ENCODE data around the gene MMP14.
"Not testable (repeated sequence)": the region's sequence is repeated elsewhere in the genome, so short reads cannot be mapped to it uniquely, and the experiment has no call there.

Gene MMP14

GRCh38 chr14:22842211-22843122, 6.1 kb downstream of the MMP14 start:
- no peak for DNase-seq (ENCODE audit: low spot score)

GRCh38 chr14:22843123-22843925, 6.9 kb downstream of the MMP14 start:
- DNase-seq (ENCODE audit: low spot score) = no peak

GRCh38 chr14:22844221-22845102, 8.1 kb downstream of the MMP14 start:
- no peak for DNase-seq (ENCODE audit: low spot score)

- no peak for DNase-seq (ENCODE audit: low spot score)
Measured at GRCh38 chr14:22845103-22845394, 8.7 kb downstream of the MMP14 start.

DNA sequence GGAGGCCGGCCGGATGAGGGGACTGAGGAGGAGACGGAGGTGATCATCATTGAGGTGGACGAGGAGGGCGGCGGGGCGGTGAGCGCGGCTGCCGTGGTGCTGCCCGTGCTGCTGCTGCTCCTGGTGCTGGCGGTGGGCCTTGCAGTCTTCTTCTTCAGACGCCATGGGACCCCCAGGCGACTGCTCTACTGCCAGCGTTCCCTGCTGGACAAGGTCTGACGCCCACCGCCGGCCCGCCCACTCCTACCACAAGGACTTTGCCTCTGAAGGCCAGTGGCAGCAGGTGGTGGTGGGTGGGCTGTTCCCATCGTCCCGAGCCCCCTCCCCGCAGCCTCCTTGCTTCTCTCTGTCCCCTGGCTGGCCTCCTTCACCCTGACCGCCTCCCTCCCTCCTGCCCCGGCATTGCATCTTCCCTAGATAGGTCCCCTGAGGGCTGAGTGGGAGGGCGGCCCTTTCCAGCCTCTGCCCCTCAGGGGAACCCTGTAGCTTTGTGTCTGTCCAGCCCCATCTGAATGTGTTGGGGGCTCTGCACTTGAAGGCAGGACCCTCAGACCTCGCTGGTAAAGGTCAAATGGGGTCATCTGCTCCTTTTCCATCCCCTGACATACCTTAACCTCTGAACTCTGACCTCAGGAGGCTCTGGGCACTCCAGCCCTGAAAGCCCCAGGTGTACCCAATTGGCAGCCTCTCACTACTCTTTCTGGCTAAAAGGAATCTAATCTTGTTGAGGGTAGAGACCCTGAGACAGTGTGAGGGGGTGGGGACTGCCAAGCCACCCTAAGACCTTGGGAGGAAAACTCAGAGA, 9.6 kb downstream of the MMP14 start:
- no peak for DNase-seq (ENCODE audit: low spot score)

DNA sequence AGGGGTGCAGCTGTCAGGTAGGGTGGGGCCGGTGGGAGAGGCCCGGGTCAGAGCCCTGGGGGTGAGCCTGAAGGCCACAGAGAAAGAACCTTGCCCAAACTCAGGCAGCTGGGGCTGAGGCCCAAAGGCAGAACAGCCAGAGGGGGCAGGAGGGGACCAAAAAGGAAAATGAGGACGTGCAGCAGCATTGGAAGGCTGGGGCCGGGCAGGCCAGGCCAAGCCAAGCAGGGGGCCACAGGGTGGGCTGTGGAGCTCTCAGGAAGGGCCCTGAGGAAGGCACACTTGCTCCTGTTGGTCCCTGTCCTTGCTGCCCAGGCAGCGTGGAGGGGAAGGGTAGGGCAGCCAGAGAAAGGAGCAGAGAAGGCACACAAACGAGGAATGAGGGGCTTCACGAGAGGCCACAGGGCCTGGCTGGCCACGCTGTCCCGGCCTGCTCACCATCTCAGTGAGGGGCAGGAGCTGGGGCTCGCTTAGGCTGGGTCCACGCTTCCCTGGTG, 10.5 kb downstream of the MMP14 start:
- no peak for DNase-seq (ENCODE audit: low spot score)

DNA sequence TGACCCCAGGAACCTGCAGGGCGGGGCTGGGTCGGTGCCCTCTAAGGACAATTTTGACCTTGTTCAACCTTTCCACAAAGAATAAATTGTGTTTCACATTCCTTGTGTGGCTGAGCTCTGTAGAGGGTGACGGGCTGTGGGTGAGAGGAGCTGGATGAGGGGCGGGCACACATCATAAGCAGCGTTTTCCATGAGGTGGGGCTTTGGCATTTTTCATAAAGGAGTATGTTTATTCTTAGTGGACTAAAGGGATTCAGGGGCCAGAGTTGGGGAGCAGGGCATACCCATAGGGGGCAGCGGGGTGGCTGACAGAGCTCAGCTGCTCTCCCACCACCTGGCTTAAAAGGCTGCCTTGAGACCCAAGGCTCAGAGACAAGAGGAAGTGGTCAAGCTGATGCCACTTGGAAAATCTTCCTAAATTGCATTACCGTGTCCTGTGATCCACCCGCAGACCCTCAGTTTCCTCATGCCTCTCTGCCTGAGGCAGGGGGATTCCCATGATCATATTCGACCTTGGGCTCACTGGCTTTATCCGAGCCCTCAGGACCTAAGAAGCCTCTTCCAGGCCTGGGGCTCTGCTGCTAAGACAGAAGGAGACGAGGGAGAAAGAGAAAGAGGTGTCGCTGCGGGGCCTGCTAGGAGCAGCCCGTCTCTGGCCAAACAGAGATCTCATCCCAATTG, 11.4 kb downstream of the MMP14 start:
- peak; percentile 37 for DNase-seq (ENCODE audit: low spot score)

- DNase-seq (ENCODE audit: low spot score) = peak; percentile 62
Measured at GRCh38 chr14:22848351-22849164, 12.2 kb downstream of the MMP14 start.

DNA sequence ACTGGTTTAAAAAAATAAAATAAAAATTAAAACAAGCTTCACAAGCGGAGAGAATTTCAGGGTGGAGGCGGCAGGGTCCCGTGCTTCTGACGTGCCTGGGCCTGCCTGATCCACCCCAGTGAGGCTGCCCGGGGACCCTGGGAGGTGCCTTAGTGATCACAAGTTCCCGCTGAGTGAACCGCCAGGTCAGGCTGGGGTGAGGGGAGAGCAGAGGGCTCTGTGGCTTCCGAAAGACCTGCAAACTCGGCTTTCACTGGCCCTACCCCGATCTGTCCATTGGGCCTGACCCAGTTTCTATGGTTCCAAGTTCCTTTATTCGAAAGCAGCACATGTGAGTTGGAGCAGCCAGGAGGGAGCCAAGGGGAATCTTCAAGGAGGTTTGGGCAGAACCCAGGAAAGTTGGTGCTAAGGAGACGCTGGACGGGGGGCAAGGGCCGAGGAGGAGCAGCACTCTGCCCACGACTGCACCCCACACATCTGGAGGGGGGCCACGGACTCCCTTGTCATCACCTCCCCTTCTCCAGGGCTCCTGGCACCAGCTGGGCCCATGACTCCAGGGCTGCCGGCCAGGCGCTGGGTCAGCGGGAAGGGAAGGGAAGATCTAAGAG, 12.9 kb downstream of the MMP14 start:
- DNase-seq (ENCODE audit: low spot score) = peak; percentile 42

DNA sequence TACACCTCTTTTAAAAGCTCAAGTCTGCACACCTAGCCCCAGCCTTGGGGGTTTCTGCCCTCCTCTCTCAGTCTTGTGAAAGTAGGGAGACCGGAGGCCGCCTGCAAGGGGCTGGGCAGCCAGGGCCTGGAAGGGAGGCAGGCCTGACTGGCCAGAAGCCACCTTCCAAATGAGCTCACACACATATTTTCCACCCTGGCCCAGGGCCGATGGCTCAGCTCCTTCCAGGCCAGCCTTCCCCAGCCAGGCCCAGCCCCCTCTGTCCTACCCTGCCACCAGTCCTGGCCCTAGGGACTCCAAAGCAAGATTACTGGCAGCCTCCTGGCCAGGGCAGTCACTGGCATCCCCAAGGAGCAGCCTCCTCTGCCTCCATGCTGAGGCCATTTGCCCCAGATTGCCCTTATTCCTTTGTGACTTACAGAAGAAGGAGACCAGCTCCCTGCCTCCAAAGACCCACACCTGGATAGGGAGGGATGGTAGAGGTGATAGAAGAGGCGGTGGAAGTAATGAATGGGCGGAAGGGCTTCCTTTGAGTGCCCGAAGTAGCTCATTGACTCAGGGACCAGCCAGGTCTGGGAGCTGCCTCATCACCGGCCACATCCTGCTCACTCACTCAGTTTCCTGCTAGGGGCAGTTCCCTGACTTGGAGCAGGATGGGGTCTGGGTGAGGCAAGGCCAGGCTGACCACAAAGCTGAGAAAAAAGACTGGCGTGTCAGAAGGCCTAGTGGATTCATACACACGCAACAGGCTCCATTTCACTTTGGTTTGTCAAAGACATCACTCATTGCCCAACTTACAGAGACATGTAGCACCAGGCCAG, 14.8 kb downstream of the MMP14 start:
- DNase-seq (ENCODE audit: low spot score) = peak; percentile 98

- not testable (repeated sequence) for DNase-seq (ENCODE audit: low spot score)
Measured at GRCh38 chr14:22852178-22852577, 15.8 kb downstream of the MMP14 start.

DNA sequence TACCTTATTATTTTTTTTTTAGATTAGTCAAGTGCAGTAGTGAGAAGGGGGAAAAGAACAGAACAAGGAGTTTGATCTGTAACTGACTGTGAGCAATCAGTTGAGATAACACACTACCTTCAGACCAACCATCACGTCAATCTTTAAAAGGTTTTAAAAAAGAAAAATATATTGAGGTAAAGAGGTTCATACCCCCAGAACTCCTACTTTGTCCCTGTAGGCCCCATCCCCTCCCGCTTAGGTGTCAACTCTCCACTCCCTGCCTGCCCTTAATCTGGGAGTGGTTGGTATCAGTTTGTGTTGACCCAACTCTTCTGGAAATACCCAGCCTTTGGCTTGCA, 16.2 kb downstream of the MMP14 start:
- DNase-seq (ENCODE audit: low spot score) = no peak

DNA sequence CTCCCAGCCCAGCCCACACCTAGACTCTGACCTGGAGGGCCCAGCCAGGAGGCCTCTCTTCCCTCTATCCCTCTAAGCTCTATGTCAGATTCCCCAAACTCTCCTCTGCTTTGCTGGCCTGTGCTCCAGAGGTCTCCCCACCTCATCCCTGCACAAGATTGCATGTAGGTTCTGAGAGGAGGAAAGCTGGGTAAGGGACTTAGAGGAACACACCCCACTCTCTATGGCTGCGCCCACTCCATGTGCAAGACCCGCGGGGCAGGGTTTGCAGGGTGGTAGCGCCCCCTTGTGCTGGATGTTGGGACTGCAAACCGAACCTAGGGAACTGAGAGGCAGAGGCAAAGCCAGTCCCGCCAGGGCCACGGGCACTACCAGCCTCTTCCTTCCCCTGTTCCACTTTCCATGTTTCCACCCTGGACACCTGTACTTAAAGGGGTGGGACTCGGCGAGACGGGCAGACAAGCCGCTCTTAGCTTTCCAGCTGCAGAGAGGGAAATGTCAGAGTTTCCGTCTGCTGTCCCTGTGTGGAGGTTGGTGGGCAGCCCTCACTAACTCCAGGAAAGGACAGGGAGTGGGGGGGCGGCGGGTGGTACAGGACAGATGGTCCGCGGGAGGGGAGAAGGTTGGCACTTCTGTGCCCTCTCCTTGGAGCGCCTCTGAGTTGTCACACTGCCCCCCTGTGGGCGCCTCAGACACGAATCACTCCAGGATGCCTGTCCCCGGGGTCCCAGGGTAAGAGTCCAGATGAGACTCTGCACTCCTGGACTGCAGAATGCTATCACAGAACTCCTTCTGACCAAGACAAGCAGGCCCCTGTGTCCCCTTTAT, 16.8 kb downstream of the MMP14 start:
- DNase-seq (ENCODE audit: low spot score) = peak; percentile 85

DNA sequence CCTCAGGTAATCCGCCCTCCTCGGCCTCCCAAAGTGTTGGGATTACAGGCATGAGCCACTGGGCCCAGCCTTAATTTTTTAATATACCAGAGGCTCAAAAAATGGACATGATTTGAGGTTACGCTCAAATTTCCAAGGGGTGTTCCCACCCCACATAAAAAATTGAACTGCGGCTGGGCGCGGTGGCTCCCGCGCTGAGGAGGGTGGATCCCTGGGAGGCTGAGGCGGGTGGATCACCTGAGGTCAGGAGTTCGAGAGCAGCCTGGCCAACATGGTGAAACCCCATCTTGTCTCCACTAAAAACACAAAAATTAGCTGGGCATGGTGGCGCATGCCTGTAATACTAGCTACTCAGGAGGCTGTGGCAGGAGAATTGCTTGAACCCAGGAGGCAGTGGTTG, 17.9 kb downstream of the MMP14 start:
- DNase-seq (ENCODE audit: low spot score) = not testable (repeated sequence)

DNA sequence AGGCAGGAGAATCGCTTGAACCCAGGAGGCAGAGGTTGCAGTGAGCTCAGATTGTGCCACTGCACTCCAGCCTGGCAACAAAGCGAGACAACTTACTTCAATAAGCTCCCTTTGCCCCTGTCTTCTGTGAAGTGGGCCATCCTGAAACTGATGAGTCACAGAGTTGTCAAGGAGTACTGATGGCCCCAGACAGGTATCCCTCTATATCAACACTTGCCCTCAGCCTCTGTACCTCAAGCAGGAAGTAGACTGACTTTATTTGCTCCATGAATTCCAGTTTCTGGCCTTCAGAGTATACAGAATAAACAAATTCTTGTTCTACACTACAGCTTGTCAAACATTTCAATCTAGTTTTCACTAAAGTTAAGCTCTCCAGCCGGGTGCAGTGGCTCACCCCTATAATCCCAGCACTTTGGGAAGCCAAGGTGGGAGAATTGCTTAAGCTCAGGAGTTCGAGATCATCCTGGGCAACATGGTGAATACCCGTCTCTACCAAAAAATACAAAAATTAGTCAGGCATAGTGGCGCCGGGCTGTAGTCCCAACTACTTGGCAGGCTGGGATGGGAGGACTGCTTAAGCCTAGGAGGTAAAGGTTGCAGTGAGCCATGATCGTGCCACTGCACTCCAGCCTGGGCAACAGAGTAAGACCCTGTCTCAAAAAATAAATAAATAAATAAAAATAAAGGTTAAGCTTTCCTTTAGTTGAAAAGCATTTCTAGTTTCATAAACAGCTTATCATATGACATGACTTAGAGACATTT, 18.8 kb downstream of the MMP14 start:
- peak; percentile 76 for DNase-seq (ENCODE audit: low spot score)

DNA sequence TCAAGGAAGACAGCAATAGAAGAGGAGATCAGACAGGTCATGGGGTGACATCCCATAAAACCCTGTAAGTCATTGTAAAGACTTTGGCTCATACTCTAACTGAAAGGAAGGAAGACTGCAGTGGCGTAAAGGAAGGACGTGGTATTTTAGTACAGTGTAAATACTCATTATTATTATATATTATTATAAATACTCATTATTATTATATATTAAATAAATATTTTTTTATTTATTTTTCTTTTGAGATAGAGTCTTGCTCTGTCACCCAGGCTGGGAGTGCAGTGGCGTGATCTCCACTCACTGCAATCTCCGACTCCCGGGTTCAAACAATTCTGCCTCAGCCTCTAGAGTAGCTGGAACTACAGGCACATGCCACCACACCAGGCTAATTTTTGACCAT, 20.0 kb downstream of the MMP14 start:
- no peak for DNase-seq (ENCODE audit: low spot score)

DNA sequence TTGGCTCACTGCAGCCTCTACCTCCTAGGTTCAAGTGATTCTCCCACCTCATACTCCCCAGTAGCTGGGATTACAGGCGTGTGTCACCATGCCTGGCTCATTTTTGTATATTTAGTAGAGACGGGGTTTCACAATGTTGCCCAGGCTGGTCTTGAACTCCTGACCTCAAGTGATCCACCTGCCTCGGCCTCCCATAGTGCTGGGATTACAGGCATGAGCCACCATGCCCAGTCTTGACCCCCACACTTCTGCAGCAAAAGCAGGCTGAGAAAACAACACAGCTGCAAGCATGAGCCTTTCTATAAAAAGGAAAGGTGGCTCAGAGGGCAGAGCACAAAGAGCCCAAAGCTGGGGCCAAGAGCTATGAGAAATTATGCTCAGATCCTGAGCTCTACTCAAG, 24.0 kb downstream of the MMP14 start:
- not testable (repeated sequence) for DNase-seq (ENCODE audit: low spot score)
